H54 (cell line): ENCODE data around the gene ASAH2B.

Experiments used
- DNase-seq: peaks from one replicate; pipeline ENCODE4 v3.0.0; 2011; ENCODE audit warnings: low spot score, mixed read lengths; ENCODE audit not compliant: insufficient read length
- FAIRE-seq: peaks from 3 replicates; lab custom pipeline; 2011; peaks lifted over from hg19 to GRCh38; lab: Jason Lieb, UNC
- POLR2A ChIP-seq: IDR thresholded peaks from 2 replicates; pipeline ENCODE4 v1.6.1; 2011; ENCODE audit warnings: low read depth, mild to moderate bottlenecking, low read length

The ASAH2B gene

DNA sequence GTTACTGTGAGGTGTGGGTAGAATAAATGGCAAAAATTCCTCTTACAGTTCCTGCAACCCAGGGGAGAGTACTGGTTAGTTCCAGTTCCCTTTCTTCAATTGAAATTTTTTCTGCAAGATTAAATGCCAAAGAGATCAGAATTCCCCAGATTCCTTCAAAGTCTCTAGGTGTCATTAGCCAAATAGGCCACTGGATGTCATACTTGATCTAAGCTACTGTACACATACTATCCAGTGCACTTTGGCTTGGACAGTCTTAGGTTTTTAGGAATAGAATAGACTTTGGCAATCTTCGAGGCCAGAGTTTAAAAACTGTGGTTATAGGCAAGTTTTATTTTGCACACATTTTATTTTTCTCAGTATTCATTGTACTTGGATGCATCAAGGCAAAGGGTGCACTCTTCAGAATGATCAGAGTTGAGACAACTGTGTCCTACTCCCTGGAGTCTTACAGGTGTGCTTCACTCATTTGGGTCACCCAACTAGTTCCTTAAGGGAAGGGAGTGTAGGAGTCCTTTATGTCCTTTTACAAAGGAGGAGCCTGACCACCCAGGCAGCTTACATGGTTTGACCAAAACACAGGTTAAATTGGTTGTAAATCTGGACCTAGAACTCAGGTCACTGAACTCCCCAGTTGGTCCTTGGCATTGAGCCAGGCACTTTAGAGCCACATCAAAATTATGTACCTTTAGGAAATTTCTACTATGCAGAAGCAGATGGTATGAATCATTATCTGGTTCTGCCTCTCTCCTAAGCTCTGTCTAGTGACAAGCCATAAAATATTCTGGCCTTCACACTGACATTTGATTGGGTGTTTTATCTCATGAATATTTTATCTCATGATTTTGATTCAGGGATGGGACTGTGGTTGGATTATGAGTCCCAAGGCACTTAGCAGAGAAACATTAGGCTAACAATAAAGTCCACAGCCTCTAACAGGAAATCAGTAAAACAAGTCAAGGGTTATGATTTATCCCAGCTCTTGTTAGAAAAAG, 49.5 kb downstream of the ASAH2B start:
- no peak for TF ChIP-seq POLR2A
- DNase-seq (no peak), FAIRE-seq (peak; percentile 89)

DNA sequence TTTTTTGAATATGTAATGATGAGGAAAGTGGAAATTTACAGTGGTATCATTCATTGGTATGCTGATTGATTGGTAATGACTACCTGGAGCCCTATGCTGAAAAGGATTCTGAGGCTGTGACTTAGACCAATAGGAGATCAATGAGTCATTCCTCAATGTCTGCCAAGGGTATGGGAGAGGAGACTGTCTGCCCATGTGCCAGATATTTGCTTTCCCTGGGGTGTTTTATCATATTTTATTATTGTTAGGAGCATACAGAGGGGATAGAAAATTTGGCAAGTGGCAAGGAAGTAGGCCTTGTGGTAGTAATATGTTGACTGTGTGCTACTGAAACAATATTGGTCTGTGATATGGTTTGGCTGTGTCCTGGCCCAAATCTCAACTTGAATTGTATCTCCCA, 54.8 kb downstream of the ASAH2B start:
- TF ChIP-seq POLR2A: no peak
- FAIRE-seq: no peak
- no peak for DNase-seq

DNA sequence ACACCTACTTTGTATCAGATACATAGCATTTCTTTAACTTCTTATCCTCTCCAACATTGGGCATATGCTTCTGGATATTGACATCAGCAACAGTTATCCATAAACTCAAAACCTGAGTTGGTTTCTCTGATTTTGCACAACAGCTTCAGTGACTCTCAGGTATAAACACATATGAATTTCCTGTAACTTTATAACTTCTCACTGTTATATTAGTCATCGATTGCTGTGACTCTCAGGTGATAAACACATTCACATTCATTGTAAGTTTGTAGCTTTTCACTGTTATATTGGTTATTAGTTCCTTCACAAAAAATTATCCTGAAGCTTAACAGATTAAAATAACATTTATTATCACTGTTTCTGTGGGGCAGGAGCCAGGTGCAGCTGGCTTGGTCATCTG, 57.0 kb downstream of the ASAH2B start:
- FAIRE-seq (no peak), DNase-seq (no peak)
- no peak for TF ChIP-seq POLR2A

DNA sequence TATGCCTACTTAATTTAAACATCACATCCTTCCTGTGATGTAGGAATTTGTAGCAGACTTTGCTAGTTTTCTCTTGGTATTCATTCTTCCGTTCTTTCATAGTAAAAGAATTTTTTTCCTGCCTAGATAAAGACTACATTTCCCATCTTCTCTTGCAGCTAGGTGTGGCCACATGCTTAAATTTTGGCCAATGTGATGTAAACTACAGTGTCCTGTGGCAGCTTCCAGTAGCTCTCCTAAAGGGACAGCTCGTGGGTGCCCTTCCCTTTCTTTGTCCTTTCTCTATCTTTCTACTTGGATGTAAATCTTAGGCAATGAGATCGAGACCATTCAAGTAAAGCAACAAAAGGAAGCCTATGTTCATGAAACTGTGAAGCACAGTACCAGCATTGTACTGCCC, 58.6 kb downstream of the ASAH2B start:
- DNase-seq (no peak), FAIRE-seq (no peak)
- no peak for TF ChIP-seq POLR2A

DNA sequence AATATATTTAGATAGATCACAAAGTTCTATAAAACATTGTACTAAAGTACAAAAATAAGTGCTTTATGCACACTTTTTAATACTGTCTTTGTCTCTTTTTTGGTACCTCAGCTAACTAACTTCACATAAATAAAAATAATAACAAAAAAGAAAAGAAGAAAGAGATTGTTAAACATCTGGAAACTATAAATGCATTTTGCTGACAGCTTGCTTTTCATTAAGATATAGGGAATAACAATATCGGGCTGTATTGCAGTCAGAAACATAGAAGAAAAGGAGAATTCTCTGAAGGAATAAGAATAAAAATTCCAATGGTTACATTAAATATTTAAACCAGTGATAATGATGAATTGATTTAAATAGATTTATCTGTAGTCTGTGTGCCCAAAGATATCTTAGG, 59.9 kb downstream of the ASAH2B start:
- TF ChIP-seq POLR2A: no peak
- FAIRE-seq: no peak

DNA sequence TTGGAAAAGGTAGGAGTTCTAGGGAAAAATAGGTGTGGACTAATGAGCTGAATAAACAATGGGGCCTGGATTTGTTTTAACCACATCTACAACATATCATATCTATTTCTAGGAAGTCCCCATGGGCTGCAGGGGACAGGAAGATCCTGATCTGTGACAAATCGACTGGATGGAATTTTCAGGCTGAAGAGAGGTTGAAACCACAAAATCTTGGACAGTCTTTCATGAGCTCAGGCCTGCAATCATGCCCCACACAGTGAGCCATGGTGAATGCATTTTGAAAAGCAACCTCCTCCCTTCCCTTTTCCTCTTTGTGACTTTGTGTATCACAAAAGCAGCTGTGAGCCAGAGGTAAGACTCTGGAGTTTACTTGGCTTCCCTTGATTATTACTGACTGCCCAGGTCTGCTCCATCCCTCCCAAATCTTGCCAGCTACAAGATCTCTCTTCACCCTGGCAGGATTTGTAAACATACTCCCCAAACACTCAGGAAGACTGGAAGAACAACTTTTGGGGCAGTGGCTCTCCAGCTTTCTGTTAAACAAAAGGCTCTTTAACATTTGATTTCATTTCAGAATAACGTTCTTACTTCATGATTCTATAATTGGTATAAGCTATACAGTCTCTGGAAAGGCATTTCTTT, 66.4 kb downstream of the ASAH2B start:
- no peak for TF ChIP-seq POLR2A
- peak; percentile 71 for FAIRE-seq
- no peak for DNase-seq

More for the DNA sequence above, 59.9 kb downstream of the ASAH2B start:
- no peak for DNase-seq

DNA sequence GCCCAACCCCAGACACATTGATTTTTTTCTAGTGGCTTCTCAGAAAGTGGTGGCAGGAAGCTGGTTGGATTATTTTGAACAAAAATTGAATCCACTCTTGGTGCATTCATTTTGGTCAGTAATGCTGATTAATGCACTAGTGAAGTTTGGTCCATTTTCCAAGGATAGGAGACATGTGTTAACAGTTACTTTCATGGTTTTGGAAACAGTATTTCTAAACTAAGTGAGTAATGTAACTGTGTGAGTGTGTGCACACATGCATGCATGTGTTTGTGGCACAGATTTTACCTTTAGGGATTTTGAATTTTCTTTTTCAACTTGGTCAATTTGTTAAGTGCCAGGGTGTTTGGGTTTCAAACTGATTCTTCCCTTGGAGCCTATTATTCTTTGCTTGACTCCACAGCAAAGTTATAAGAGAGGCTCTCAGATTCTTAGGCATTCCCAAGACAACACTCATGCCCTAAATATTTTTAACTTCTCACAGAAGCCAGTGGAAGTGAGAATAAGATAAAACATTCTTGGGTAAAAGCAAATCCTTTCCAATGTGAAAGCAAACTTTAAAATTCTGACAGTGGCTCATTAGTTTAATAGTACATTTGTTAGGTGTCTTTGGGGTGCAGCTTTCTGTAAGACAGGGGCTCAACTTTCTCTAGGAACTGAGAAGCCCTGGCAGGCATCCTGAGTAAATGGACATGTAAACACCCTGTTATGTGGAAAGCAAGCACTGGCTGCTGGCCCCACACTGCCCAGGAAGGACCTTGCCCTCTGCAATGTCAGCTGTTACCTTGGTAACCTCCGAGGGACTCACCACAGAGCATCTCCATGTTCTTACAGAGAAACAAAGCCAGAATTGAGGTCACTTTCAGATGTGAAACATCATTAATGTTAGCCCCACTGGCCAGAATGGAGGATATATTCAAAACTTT, 68.4 kb downstream of the ASAH2B start:
- DNase-seq (peak; percentile 8), FAIRE-seq (peak; percentile 64)

More for the DNA sequence above, 68.4 kb downstream of the ASAH2B start:
- TF ChIP-seq POLR2A: no peak
